A673 (cell line): ENCODE results near the gene DCLK1.

Source experiments
- CTCF ChIP-seq: fragments of 300-800, 200-600 bp; sonication (generic); conservative IDR thresholded peaks from 2 replicates; pipeline ENCODE4 v1.5.1; 2017; ENCODE audit warnings: low read depth, mild to moderate bottlenecking, antibody characterized with exemption, low read length, moderate library complexity, mixed read lengths
- EZH2 ChIP-seq: fragments of 200-600 bp; sonication (generic); IDR thresholded peaks from 2 replicates; pipeline ENCODE4 v1.6.1; 2017; ENCODE audit warnings: borderline replicate concordance, low read depth, mild to moderate bottlenecking, mixed read lengths, antibody characterized with exemption, low read length; ENCODE audit not compliant: poor library complexity, severe bottlenecking

- TF ChIP-seq CTCF (no peak), EZH2 (no peak)
Observed at GRCh38 chr13:35781036-35782000, 349.9 kb downstream of the DCLK1 start.
